Mesendoderm (in vitro differentiated cells): ENCODE measurements around the gene NFKBIA.
A peak's percentile ranks its signal among the peaks of the same experiment; 100 is the strongest.

Experiments used
- DNase-seq: peaks from one replicate; pipeline ENCODE4 v3.0.0; 2013
- H2AK5ac ChIP-seq: 2 replicates; pipeline ENCODE4 v1.6.1; 2013; ENCODE audit warnings: low read length, inconsistent platforms
- H2BK120ac ChIP-seq: 2 replicates; pipeline ENCODE4 v1.6.1; 2013; ENCODE audit warnings: low read depth, mild to moderate bottlenecking, low read length, moderate library complexity, mixed read lengths
- H2BK15ac ChIP-seq: replicated peaks from 2 replicates; pipeline ENCODE4 v1.6.1; 2013; ENCODE audit warnings: low read depth, mild to moderate bottlenecking, moderate library complexity
- H2BK5ac ChIP-seq: 2 replicates; pipeline ENCODE4 v1.6.1; 2013; ENCODE audit warnings: low read length, inconsistent platforms
- H3K18ac ChIP-seq: 2 replicates; pipeline ENCODE4 v1.6.1; 2013; ENCODE audit warnings: mild to moderate bottlenecking, low read length, mixed read lengths
- H3K23ac ChIP-seq: one replicate; pipeline ENCODE4 v1.6.1; 2013; ENCODE audit warnings: low read length
- H3K27ac ChIP-seq: 2 replicates; pipeline ENCODE4 v1.5.1; 2013; ENCODE audit warnings: low read depth, mild to moderate bottlenecking, inconsistent platforms, low read length, moderate library complexity
- H3K27me3 ChIP-seq: 2 replicates; pipeline ENCODE4 v1.6.1; 2013; ENCODE audit warnings: low read length, control low read depth, mild to moderate bottlenecking, inconsistent platforms; ENCODE audit not compliant: insufficient read depth, poor library complexity
- H3K36me3 ChIP-seq: 2 replicates; pipeline ENCODE4 v1.6.1; 2013; ENCODE audit warnings: low read length, inconsistent platforms; ENCODE audit not compliant: control insufficient read depth, insufficient read depth
- H3K4ac ChIP-seq: one replicate; pipeline ENCODE4 v1.6.1; 2013; ENCODE audit warnings: low read depth, mild to moderate bottlenecking, low read length, moderate library complexity
- H3K4me1 ChIP-seq: 2 replicates; pipeline ENCODE4 v1.6.1; 2013; ENCODE audit warnings: low read depth, low read length, inconsistent platforms; ENCODE audit not compliant: control insufficient read depth
- H3K4me2 ChIP-seq: 2 replicates; pipeline ENCODE4 v1.6.1; 2013; ENCODE audit warnings: low read length
- H3K4me3 ChIP-seq: 2 replicates; pipeline ENCODE4 v1.5.1; 2013; ENCODE audit warnings: mild to moderate bottlenecking, low read length
- H3K56ac ChIP-seq: one replicate; pipeline ENCODE4 v1.6.1; 2013; ENCODE audit warnings: low read length
- H3K79me1 ChIP-seq: 2 replicates; pipeline ENCODE4 v1.6.1; 2013; ENCODE audit warnings: low read length, inconsistent platforms
- H3K79me2 ChIP-seq: 2 replicates; pipeline ENCODE4 v1.6.1; 2013; ENCODE audit warnings: mild to moderate bottlenecking, low read length; ENCODE audit not compliant: control insufficient read depth, insufficient read depth
- H3K9ac ChIP-seq: 2 replicates; pipeline ENCODE4 v1.6.1; 2013; ENCODE audit warnings: low read length, inconsistent platforms
- H4K5ac ChIP-seq: one replicate; pipeline ENCODE4 v1.6.1; 2013; ENCODE audit warnings: low read length
- H4K8ac ChIP-seq: one replicate; pipeline ENCODE4 v1.6.1; 2013; ENCODE audit warnings: low read depth, mild to moderate bottlenecking, control low read depth, low read length, moderate library complexity
- WGBS: extraction: QIAGEN DNeasy Blood & Tissue Kit; methylation state at CpG from one replicate; pipeline ENCODE4 v1.1.7; 2013; ENCODE audit warnings: low lambda C conversion rate, missing lambda C conversion rate; ENCODE audit not compliant: insufficient coverage; ENCODE audit errors: extremely low coverage; 5-methylcytosine and 5-hydroxymethylcytosine counted together

NFKBIA gene

DNA sequence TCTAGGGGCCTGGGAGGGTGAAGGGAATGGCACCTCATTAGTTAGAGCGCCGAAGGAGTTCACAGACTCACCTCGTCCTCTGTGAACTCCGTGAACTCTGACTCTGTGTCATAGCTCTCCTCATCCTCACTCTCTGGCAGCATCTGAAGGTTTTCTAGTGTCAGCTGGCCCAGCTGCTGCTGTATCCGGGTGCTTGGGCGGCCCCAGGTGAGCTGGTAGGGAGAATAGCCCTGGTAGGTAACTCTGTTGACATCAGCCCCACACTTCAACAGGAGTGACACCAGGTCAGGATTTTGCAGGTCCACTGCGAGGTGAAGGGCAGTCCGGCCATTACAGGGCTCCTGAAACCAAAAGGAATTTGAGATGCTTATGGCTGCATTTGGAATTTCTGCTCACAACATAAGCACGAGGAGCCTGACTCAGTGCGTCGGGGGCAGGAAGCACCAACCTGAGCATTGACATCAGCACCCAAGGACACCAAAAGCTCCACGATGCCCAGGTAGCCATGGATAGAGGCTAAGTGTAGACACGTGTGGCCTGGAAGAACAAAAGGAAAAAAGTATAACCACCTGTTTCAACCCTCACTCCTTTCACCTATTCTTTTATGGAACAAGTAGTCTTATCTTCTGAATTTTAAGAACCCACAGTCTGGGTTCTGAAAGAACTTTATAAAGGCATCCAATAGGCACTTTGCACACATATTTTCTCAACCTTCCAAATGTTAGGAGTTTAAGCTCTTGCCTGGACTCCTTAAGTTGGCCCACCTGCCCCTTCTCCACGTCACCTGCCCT, 2.0 kb downstream of the NFKBIA start:
- no CpG with 5 or more reads among the region's 14 CpGs for WGBS
- peak overlapping the region; percentile 82 for H3K4me3 ChIP-seq
- H3K18ac ChIP-seq = peak overlapping the region; percentile 63
- H3K9ac ChIP-seq = peak overlapping the region; percentile 94
- H2BK120ac ChIP-seq = no peak overlapping the region
- H3K23ac ChIP-seq = peak overlapping the region; percentile 87
- H4K5ac ChIP-seq = no peak overlapping the region
- peak overlapping the region; percentile 69 for H3K27ac ChIP-seq
- H3K56ac ChIP-seq = peak overlapping the region; percentile 98
- H3K27me3 ChIP-seq = no peaks in the 10 kb centered on the region
- H2BK15ac ChIP-seq = no peak overlapping the region
- peak overlapping the region; percentile 96 for H3K4me2 ChIP-seq
- peaks cover 28% of the 10 kb centered on the region for H3K79me2 ChIP-seq
- H2BK5ac ChIP-seq = peak overlapping the region; percentile 12
- H3K4ac ChIP-seq = no peak overlapping the region
- peak overlapping the region; percentile 54 for H2AK5ac ChIP-seq
- peaks cover 17% of the 10 kb centered on the region for H3K36me3 ChIP-seq
- no peak for DNase-seq
- H3K79me1 ChIP-seq = peaks cover 15% of the 10 kb centered on the region
- H3K4me1 ChIP-seq = peaks cover 25% of the 10 kb centered on the region
- no peak overlapping the region for H4K8ac ChIP-seq

DNA sequence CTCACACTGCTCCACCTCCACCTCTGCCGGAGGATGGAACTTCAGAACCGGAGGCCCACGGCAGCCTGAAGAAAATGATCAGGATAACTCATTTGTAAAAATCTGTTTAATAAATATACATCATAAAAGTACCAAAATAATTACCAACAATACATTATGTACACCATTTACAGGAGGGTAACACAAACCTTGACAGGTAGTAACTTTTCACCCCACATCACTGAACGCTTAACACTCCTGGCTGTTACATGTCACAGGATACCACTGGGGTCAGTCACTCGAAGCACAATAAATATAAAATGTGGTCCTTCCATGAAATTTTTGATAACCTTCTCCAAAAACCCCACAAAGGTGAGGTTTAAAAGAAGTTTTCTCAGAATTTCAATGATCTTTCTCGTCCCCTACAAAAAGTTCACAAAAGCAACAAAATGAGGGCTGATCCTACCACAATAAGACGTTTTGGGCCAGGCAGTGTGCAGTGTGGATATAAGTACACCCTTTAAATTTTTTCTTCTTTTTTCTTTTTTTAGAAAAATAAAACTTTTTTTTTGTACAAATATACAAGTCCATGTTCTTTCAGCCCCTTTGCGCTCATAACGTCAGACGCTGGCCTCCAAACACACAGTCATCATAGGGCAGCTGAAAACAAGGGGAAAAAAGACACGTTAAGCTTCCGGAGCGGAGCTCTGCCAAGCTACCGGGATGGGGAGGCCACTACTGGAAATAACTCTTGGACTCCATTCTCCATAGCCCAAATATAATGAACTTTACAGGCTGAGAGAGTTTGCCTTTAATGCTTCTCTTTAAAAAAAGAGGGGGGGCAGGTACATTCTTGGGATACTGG, 2.9 kb downstream of the NFKBIA start:
- H2BK5ac ChIP-seq = no peak overlapping the region
- H3K23ac ChIP-seq = no peak overlapping the region
- no peak overlapping the region for H4K5ac ChIP-seq
- H2AK5ac ChIP-seq = no peak overlapping the region
- peak overlapping the region; percentile 51 for H3K56ac ChIP-seq
- no peak overlapping the region for H3K4me3 ChIP-seq
- peaks cover 28% of the 10 kb centered on the region for H3K79me2 ChIP-seq
- no peak overlapping the region for H3K18ac ChIP-seq
- H3K36me3 ChIP-seq = peaks cover 17% of the 10 kb centered on the region
- no CpG with 5 or more reads among the region's 14 CpGs for WGBS
- H3K27ac ChIP-seq = peak overlapping the region; percentile 69
- no peak for DNase-seq
- peak overlapping the region; percentile 96 for H3K4me2 ChIP-seq
- peak overlapping the region; percentile 94 for H3K9ac ChIP-seq
- H3K4me1 ChIP-seq = peaks cover 28% of the 10 kb centered on the region
- H3K4ac ChIP-seq = no peak overlapping the region
- no peak overlapping the region for H2BK120ac ChIP-seq
- peaks cover 15% of the 10 kb centered on the region for H3K79me1 ChIP-seq
- no peak overlapping the region for H4K8ac ChIP-seq
- no peaks in the 10 kb centered on the region for H3K27me3 ChIP-seq
- H2BK15ac ChIP-seq = no peak overlapping the region

DNA sequence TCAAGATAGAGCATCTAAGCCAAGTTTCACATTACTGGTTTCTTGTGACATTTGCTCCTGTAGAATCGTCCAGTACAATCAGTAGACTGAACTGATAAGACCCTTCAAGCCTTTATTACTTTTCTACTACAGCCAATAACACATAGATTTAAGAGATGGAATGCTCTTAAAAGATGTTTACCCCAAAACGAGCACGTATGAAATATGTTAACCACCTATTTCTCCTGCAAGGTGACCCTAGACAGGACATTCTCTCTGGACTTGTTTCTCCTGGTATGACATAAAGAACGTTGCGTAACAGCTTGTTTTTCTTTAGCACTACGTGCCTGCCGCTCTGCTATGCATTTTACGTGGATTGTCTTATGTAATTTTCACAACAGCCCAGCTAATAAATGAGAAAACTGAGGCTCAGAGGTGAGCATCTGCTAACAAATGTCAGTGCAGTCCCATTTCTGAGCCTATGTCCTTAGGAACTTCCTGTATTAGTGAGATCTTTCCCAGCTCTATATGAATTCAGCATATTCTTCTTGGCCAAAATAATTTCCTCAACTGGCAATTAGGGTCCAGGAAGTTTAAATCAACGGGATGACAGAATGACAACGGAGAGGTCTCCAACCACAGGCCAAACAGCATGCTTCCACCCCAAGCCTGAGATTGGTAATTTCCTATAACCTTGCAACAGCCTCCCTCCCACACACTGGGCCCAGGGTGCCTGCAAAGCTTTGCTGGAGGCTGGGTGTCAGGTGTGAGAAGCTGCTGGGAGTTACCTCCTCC, 3.7 kb downstream of the NFKBIA start:
- Histone ChIP-seq H2BK5ac (no peak overlapping the region), H4K8ac (no peak overlapping the region), H3K4me2 (no peak overlapping the region), H3K9ac (no peak overlapping the region), H3K4ac (no peak overlapping the region), H3K4me1 (peaks cover 23% of the 10 kb centered on the region), H2BK120ac (no peak overlapping the region), H3K79me1 (peaks cover 14% of the 10 kb centered on the region), H3K36me3 (peaks cover 17% of the 10 kb centered on the region), H3K4me3 (no peak overlapping the region), H3K27me3 (no peaks in the 10 kb centered on the region), H3K18ac (no peak overlapping the region), H2BK15ac (no peak overlapping the region), H3K23ac (no peak overlapping the region), H2AK5ac (no peak overlapping the region), H3K79me2 (peaks cover 28% of the 10 kb centered on the region), H3K27ac (peak overlapping the region; percentile 19), H4K5ac (no peak overlapping the region), H3K56ac (peak overlapping the region; percentile 29)
- WGBS = no CpG with 5 or more reads among the region's 10 CpGs
- DNase-seq = no peak

DNA sequence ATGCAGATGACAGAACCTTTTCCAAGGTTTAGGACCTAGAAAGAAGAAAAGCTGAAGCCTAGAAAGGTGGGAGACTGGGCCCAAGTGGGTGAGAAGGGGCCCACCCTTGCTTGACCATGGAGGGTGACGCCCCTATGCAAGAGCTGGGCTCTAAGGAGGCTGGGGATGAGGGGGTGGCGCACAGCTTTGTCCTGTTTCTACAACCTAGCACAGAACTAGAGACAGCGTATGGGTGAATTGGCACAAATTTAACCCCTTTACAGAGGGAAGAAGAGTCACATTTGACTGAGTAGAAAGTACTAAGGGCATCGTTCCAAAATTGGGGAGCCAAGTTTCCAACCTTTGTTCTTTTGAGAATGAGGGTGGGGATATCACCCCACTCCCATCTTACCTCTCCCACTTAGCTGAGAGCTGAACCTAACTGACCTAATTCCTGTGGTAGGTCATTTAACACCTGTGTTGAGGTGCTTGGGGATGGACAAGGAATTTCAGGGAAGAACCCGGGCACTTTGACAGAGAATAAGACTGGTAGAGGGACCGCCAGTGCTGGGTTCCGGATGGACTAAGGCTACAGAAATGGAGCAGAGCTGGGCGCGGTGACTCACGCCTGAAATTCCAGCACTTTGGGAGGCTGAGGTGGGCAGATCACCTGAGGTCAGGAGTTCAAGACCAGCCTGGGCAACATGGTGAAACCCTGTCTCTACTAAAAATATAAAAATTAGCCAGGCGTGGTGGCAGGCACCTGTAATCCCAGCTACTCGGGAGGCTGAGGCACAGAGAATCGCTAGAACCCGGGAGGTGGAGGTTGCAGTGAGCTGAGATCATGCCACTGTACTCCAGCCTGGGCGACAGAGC, 5.2 kb downstream of the NFKBIA start:
- Histone ChIP-seq H2BK120ac (no peak overlapping the region), H3K18ac (no peak overlapping the region), H2AK5ac (no peak overlapping the region), H3K4ac (no peak overlapping the region), H3K36me3 (peaks cover 17% of the 10 kb centered on the region), H3K27ac (no peak overlapping the region), H2BK15ac (no peak overlapping the region), H3K4me1 (peaks cover 18% of the 10 kb centered on the region), H3K56ac (no peak overlapping the region), H3K9ac (no peak overlapping the region), H3K4me3 (no peak overlapping the region), H3K27me3 (no peaks in the 10 kb centered on the region), H2BK5ac (no peak overlapping the region), H3K4me2 (no peak overlapping the region), H4K5ac (no peak overlapping the region), H4K8ac (no peak overlapping the region), H3K79me1 (peaks cover 10% of the 10 kb centered on the region), H3K79me2 (peaks cover 18% of the 10 kb centered on the region), H3K23ac (no peak overlapping the region)
- WGBS = no CpG with 5 or more reads among the region's 15 CpGs
- no peak for DNase-seq

DNA sequence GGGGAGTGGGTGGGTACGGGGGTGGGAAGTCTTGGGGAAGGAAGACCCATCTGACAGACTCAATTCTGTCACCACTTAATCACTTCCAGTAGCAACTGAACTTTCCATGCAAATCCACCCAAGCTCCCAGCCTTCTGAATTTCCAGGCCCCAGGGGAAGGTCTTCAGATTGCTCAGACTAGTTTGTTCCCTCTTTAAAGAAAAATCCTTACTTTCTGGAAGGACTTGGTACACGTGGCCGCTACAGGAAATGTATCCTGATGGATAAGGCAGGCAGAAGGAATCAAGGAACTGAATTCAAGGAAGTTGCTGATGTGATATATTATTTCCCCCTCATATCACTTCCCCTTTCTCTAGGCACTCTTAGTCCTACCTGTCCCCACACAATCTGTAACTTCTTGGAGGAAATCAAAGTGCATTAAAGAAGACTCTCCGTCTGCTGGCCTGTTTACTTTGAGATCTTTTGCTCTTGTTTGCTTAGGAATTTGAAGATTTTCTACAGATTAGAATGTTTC, 6.4 kb downstream of the NFKBIA start:
- Histone ChIP-seq H3K4me2 (no peak overlapping the region), H2BK5ac (peak overlapping the region; percentile 29), H4K8ac (no peak overlapping the region), H2BK15ac (no peak overlapping the region), H3K36me3 (peaks cover 13% of the 10 kb centered on the region), H2BK120ac (peak overlapping the region; percentile 77), H3K4me1 (peaks cover 17% of the 10 kb centered on the region), H3K79me1 (peaks cover 8% of the 10 kb centered on the region), H3K18ac (no peak overlapping the region), H4K5ac (no peak overlapping the region), H2AK5ac (no peak overlapping the region), H3K27me3 (no peaks in the 10 kb centered on the region), H3K4ac (no peak overlapping the region), H3K4me3 (no peak overlapping the region), H3K56ac (peak overlapping the region; percentile 34), H3K23ac (no peak overlapping the region), H3K79me2 (peaks cover 11% of the 10 kb centered on the region), H3K27ac (peak overlapping the region; percentile 75), H3K9ac (peak overlapping the region; percentile 31)
- no CpG with 5 or more reads among the region's 4 CpGs for WGBS
- DNase-seq = peak; percentile 49
